GM23248 (cell line): ENCODE results near the gene ARPC4.

ENCODE experiments used
- EZH2 ChIP-seq: fragments of 200-600 bp; sonication (generic); IDR thresholded peaks from 2 replicates; pipeline ENCODE4 v1.6.1; 2018; ENCODE audit warnings: antibody characterized with exemption, mild to moderate bottlenecking; ENCODE audit not compliant: insufficient read depth, poor library complexity, severe bottlenecking
- EZH2phosphoT487 ChIP-seq: fragments of 200-600 bp; sonication (generic); IDR thresholded peaks from 2 replicates; pipeline ENCODE4 v1.6.1; 2018; ENCODE audit warnings: antibody characterized with exemption, moderate library complexity, mild to moderate bottlenecking, low read depth; ENCODE audit not compliant: insufficient read depth

- TF ChIP-seq EZH2: no peak
- TF ChIP-seq EZH2phosphoT487: no peak
Measured at GRCh38 chr3:9792405-9793160, at the start of gene ARPC4, which contains the start of gene TADA3.
